HG03469 (cell line): ENCODE data around the gene APBB1.

Experiments
- ATAC-seq: cut with Tn5 transposase; IDR thresholded peaks from one replicate; pipeline ENCODE4 v1.9.1; 2021; ENCODE audit warnings: mild to moderate bottlenecking, moderate library complexity, moderate number of reproducible peaks; ENCODE audit not compliant: unreplicated experiment

The APBB1 gene

GRCh38 chr11:6417907-6418556 is 862 bp downstream of the APBB1 start:
- ATAC-seq: no peak

GRCh38 chr11:6415797-6416196 is 3.1 kb downstream of the APBB1 start:
- no peak for ATAC-seq

- ATAC-seq: no peak
Measured at GRCh38 chr11:6414874-6415328, 4.0 kb downstream of the APBB1 start.

GRCh38 chr11:6413791-6414201 is 5.1 kb downstream of the APBB1 start:
- ATAC-seq: no peak

- ATAC-seq: no peak
Measured at GRCh38 chr11:6411594-6412031, 7.3 kb downstream of the APBB1 start.

- ATAC-seq: no peak
Measured at GRCh38 chr11:6410695-6411430, 8.0 kb downstream of the APBB1 start.

- no peak for ATAC-seq
Measured at GRCh38 chr11:6406370-6406769, 12.5 kb downstream of the APBB1 start.

GRCh38 chr11:6405846-6406245 is 13.0 kb downstream of the APBB1 start:
- no peak for ATAC-seq

- ATAC-seq: no peak
Measured at GRCh38 chr11:6405052-6405667, 13.7 kb downstream of the APBB1 start.

- ATAC-seq: no peak
Measured at GRCh38 chr11:6404342-6405051, 14.4 kb downstream of the APBB1 start.

- ATAC-seq: no peak
Measured at GRCh38 chr11:6403539-6403938, 15.4 kb downstream of the APBB1 start.

- peak; percentile 88 for ATAC-seq
Measured at GRCh38 chr11:6402561-6402981, 16.3 kb downstream of the APBB1 start.

- ATAC-seq: no peak
Measured at GRCh38 chr11:6402061-6402470, 16.8 kb downstream of the APBB1 start.

GRCh38 chr11:6401464-6401863 is 17.4 kb downstream of the APBB1 start:
- no peak for ATAC-seq

- no peak for ATAC-seq
Measured at GRCh38 chr11:6400431-6401345, 18.2 kb downstream of the APBB1 start.

- ATAC-seq: no peak
Measured at GRCh38 chr11:6397636-6398035, 21.3 kb downstream of the APBB1 start.

- no peak for ATAC-seq
Measured at GRCh38 chr11:6397156-6397555, 21.7 kb downstream of the APBB1 start.

- no peak for ATAC-seq
Measured at GRCh38 chr11:6395470-6396060, 23.3 kb downstream of the APBB1 start.

GRCh38 chr11:6393989-6394670 is 24.8 kb downstream of the APBB1 start:
- no peak for ATAC-seq
